Measurements from ENCODE around the gene KRT15. TPM values are rescaled to one million over a fixed set of nuclear protein-coding genes. Genes with fewer than 3 reads are reported as not detected.

The KRT15 gene
- polyA plus RNA-seq, 1 donor = 0.11 TPM

DNA sequence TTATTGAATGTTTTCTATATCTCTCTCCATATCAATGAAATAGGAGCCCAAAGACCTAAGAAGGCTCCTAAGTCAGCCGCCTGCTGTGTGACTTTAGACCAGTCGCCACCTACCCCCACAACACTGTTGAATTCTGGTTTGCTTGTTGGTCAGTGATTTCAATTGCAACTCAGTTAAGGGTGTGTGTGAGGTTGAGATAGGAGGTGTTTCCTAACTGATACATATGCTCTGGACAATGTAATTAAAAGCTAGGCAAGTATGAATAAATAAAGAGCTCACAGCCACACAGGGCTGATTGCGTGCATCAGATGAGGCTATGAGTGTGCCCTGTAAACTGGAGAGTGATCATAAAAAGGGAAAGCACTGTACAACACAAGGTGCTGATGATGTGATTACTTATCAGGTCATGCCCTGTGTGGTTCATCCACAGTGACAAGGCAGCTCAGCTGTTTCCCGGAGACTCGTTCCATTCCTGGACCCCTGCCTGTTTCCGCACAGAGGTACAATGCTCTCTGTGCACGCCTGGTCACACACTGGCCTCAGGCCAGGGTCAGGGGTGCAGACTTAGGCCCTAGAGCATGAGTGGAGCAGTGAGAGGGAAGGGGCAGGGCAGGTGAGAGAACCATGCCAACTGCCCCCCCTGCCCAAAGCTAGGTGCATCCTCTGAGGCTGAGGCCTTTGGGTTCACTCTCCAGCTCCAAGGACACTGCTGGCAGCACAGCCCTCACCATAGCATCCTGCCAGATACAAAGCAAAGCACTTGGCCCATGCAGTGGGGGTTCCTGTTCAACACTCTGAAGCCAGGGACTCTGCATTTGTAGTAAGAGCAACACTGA lies 34.5 kb downstream of the KRT15 start:
- no peak for DNase-seq (ENCODE audit: low read depth)

DNA sequence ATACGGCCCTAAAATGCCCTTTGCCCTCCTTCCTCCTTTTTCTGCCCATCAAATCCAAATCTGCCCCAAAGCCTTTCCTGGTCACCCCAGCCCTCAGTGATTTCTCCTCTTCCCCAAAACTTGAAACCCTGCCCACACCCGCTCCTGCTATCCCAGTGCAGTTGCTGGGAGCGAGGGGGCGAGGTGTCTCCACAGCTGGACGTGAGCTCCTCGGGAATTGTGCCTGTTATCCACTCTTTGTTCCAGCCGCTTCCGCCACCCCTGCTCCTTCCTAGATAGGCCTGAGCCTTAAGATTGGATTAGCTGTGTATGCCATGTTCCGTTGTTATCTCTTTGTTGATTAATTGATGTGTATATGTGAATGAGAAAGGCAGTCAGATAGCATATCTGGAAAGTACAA lies 35.2 kb downstream of the KRT15 start:
- no peak for DNase-seq (ENCODE audit: low read depth)

- no peak for DNase-seq (ENCODE audit: low read depth)
Observed at GRCh38 chr17:41481036-41481435, 37.7 kb downstream of the KRT15 start, which contains the start of gene KRT35. TSS of gene KRT35 (minus strand) at chr17:41481151. CDS start at chr17:41481097, 54 bp downstream.

- no peak for DNase-seq (ENCODE audit: low read depth)
Observed at GRCh38 chr17:41480581-41480980, 38.1 kb downstream of the KRT15 start.

- no peak for DNase-seq (ENCODE audit: low read depth)
Observed at GRCh38 chr17:41480136-41480535, 38.6 kb downstream of the KRT15 start.

- DNase-seq (ENCODE audit: low read depth) = no peak
Observed at GRCh38 chr17:41478237-41478636, 40.5 kb downstream of the KRT15 start.

DNA sequence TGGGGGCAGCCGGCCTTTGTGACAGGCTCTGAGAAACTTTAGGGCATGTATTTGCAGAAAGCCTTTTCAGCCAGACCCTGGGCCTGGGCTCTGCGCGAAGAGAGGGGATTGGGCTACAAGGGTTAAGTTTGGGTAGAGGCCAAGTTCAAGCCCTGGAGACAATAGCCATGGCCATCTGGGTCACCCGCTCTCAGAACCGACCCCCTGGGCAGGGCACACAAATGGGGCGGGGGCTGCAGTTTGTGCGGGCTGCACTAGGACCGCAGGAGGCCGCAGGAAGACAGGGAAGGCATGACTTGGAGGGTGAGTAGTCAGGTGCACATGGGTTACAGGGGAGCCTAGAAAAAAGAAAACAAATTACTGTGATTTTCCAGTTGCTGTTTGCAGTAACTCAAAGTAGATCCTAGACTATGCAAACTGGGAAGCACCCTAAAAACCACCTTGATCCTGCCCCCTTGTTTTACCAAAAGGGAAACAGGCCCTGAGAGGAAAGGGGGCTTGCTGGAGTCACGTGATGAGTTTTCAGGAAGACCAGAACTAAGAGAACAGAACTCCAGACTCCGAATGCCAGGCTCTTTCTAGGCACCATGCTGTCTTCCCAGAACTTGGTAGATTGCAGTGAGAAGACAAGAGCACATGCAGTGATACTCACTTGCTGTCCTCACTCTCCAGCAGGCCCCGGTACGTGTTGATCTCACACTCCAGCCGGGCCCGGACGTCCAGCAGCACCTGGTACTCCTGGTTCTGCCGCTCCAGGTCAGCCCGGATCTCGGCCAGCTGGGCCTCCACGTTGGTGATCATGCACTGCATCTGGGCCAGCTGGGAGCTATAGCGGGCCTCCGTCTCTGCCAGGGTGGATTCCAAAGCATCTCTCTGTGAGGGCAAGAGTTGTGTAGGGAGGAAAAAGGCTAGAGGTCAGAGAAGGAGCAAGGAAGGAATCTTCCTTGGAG lies 41.5 kb downstream of the KRT15 start:
- no peak for DNase-seq (ENCODE audit: low read depth)

DNA sequence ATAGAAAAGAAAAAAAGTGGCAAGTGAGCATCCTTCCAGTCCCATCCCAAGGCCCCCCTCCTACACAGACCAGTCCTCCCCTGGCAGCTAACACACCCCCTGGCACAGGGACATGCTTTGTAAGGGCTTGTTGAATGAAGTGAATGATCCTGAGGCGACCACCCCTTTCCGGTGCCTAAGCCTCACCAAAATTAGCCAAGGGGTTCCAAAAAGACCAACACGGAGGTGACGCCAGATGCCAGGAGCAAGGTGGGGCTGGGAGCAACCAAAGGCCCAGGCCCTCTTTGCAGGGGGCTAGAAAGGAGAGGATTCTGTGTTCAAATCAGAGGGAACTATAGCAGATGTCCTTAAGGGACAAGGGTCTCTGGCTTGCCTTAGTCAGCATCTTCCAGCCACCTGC lies 43.3 kb downstream of the KRT15 start:
- no peak for DNase-seq (ENCODE audit: low read depth)

- DNase-seq (ENCODE audit: low read depth) = no peak
Observed at GRCh38 chr17:41474863-41475262, 43.8 kb downstream of the KRT15 start.

GRCh38 chr17:41468346-41468745 lies 50.3 kb downstream of the KRT15 start:
- DNase-seq (ENCODE audit: low read depth) = no peak

- DNase-seq (ENCODE audit: low read depth) = no peak
Observed at GRCh38 chr17:41467561-41467960, 51.1 kb downstream of the KRT15 start.

- no peak for DNase-seq (ENCODE audit: low read depth)
Observed at GRCh38 chr17:41466988-41467387, 51.7 kb downstream of the KRT15 start, which contains the start of gene KRT32. TSS of gene KRT32 (minus strand) at chr17:41467386. CDS start at chr17:41467325, 61 bp downstream.

DNA sequence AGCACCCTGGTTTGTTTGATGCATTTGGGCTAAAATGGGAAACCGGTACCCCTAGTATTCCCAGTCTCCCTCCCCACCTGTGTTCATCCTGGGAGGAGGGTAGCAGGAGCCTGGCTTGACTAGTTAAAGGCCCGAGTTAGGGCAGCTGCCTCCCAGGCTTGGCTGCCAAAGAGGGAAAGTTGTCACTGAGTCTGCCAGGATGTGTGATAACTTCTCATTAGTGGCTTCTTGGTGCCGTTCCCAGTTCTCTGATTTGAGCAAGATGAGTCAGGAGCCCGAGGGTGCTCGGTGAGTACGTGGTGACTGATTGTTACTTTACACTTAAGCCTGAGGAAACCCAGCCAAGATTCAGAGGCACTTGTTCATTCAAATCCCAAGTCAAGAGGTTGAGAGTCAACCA lies 54.0 kb downstream of the KRT15 start:
- no peak for DNase-seq (ENCODE audit: low read depth)

GRCh38 chr17:41464173-41464572 lies 54.5 kb downstream of the KRT15 start:
- DNase-seq (ENCODE audit: low read depth) = no peak

GRCh38 chr17:41463746-41464145 lies 54.9 kb downstream of the KRT15 start:
- no peak for DNase-seq (ENCODE audit: low read depth)

Other genes with a start within 250 kb of the KRT15 start
- gene KRTAP9-7, start 243.2 kb downstream of the KRT15 start, polyA plus RNA-seq (ENCODE audit: insufficient read length) = not detected
- not detected for gene KRTAP29-1, start 216.0 kb downstream of the KRT15 start, polyA plus RNA-seq (ENCODE audit: insufficient read length)
- gene KRTAP16-1, start 209.6 kb downstream of the KRT15 start, polyA plus RNA-seq (ENCODE audit: insufficient read length) = not detected
- not detected for gene KRTAP17-1, start 203.2 kb downstream of the KRT15 start, polyA plus RNA-seq (ENCODE audit: insufficient read length)
- gene KRT33A, start 168.1 kb downstream of the KRT15 start, polyA plus RNA-seq (ENCODE audit: insufficient read length) = not detected
- gene KRT33B, start 149.1 kb downstream of the KRT15 start, polyA plus RNA-seq (ENCODE audit: insufficient read length) = not detected
- gene KRT34, start 136.6 kb downstream of the KRT15 start, polyA plus RNA-seq (ENCODE audit: insufficient read length) = not detected
- gene KRT31, start 121.3 kb downstream of the KRT15 start, polyA plus RNA-seq (ENCODE audit: insufficient read length) = 5.9 TPM
- gene KRT37, start 94.3 kb downstream of the KRT15 start, polyA plus RNA-seq (ENCODE audit: insufficient read length) = not detected
- gene KRT38, start 77.9 kb downstream of the KRT15 start, polyA plus RNA-seq (ENCODE audit: insufficient read length) = not detected
- gene KRT32, start 51.5 kb downstream of the KRT15 start, polyA plus RNA-seq (ENCODE audit: insufficient read length) = not detected
- not detected for gene KRT35, start 37.7 kb downstream of the KRT15 start, polyA plus RNA-seq (ENCODE audit: insufficient read length)
- gene KRT36, start 29.0 kb downstream of the KRT15 start, polyA plus RNA-seq (ENCODE audit: insufficient read length) = not detected
- gene KRT13, start 13.3 kb downstream of the KRT15 start, polyA plus RNA-seq (ENCODE audit: insufficient read length) = not detected
- gene KRT19, start 9.4 kb upstream of the KRT15 start, polyA plus RNA-seq (ENCODE audit: insufficient read length) = 0.28 TPM
- not detected for gene KRT9, start 53.2 kb upstream of the KRT15 start, polyA plus RNA-seq (ENCODE audit: insufficient read length)
- gene KRT14, start 68.0 kb upstream of the KRT15 start, polyA plus RNA-seq (ENCODE audit: insufficient read length) = not detected
- gene KRT16, start 93.9 kb upstream of the KRT15 start, polyA plus RNA-seq (ENCODE audit: insufficient read length) = not detected
- 0.71 TPM for gene KRT17, start 105.7 kb upstream of the KRT15 start, polyA plus RNA-seq (ENCODE audit: insufficient read length)
- 784 TPM for gene EIF1, start 170.0 kb upstream of the KRT15 start, polyA plus RNA-seq (ENCODE audit: insufficient read length)
- not detected for gene GAST, start 193.4 kb upstream of the KRT15 start, polyA plus RNA-seq (ENCODE audit: insufficient read length)
- 0.04 TPM for gene HAP1, start 215.8 kb upstream of the KRT15 start, polyA plus RNA-seq (ENCODE audit: insufficient read length)

Measured in forelimb muscle (tissue), 1 donor.